ENCODE measurements around the gene CFAP100. TPM values are rescaled to one million over a fixed set of nuclear protein-coding genes. Genes with fewer than 3 reads are reported as not detected.

CFAP100 gene
- total RNA-seq, 1 donor from 2014 or later = not detected

DNA sequence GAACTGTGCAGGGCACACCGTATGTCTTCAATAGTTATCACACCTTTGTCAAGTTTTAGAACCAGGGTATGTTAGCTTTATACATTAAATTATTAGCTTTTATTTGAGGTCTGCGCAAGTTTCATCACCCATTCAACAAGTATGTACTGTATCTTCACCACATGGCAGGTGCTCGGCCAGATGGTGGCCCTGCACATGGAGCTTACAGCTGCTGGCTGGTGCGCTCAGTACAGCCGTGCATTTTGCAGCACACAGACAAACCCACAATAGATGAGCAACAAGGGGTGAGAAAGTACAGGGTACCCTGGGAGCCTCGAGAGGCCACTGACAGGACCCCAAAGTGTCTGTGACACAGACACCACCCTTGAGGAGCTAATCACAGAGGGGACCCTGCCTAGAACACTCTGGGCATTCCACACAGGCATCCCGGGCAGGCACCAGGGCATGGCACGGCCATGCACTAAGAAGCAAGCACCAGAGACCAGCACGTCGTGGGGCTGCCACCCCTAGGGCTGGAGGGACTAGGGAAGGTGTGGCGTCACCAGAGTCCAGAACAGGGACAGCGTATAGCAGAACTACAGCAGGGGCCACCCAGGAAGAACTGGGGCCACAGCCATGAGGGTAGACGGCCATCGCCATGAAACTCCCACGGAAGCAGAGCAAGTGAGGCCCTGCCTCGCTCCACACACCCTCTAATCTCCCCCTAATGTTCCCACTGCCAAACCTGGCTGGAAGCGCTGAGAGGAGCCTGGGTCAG, 53.6 kb downstream of the CFAP100 start:
- no peak overlapping the region for H3K27ac ChIP-seq (ENCODE audit: low read depth, low read length)
- H3K79me2 ChIP-seq (ENCODE audit: insufficient read depth, low read length) = peaks cover 4% of the 10 kb centered on the region
- no peaks in the 10 kb centered on the region for H3K4me1 ChIP-seq (ENCODE audit: insufficient read depth, low read length)
- H3K27me3 ChIP-seq (ENCODE audit: insufficient read depth, low read length) = no peaks in the 10 kb centered on the region
- FAIRE-seq (no peak), DNase-seq (ENCODE audit: low read depth) (no peak)
- H3K27me3 Mint-ChIP-seq (ENCODE audit: low read depth, unreplicated experiment) = no peaks in the 10 kb centered on the region
- no peak overlapping the region for H2AFZ ChIP-seq (ENCODE audit: low read depth, low read length)
- no peak overlapping the region for H3K27ac Mint-ChIP-seq (ENCODE audit: unreplicated experiment)
- TF ChIP-seq CTCF (IDR thresholded peaks at IDR 0.05; ENCODE audit: insufficient read depth, low read depth, low read length) (no peak), EZH2 (IDR thresholded peaks at IDR 0.05; ENCODE audit: insufficient read depth, low read length) (no peak)
- no peaks in the 10 kb centered on the region for H3K9me3 ChIP-seq (ENCODE audit: insufficient read depth, low read depth, low read length)
- H3K4me3 Mint-ChIP-seq (ENCODE audit: unreplicated experiment) = no peak overlapping the region
- H3K9ac ChIP-seq (ENCODE audit: low read length) = no peak overlapping the region
- peaks cover 6% of the 10 kb centered on the region for H3K36me3 ChIP-seq (ENCODE audit: insufficient read depth, low read length)
- H3K9me3 Mint-ChIP-seq (ENCODE audit: unreplicated experiment) = no peaks in the 10 kb centered on the region
- peaks cover 5% of the 10 kb centered on the region for H3K36me3 Mint-ChIP-seq (ENCODE audit: low read depth, unreplicated experiment)
- peaks cover 42% of the 10 kb centered on the region for H4K20me1 ChIP-seq (ENCODE audit: insufficient read depth, low read length)
- no peaks in the 10 kb centered on the region for H3K4me1 Mint-ChIP-seq (ENCODE audit: low read depth, unreplicated experiment)
- no peak overlapping the region for H3K4me2 ChIP-seq (ENCODE audit: low read length)
- H3K4me3 ChIP-seq (ENCODE audit: insufficient read depth, low read depth, low read length) = no peak overlapping the region

GRCh38 chr3:126448893-126449180, 54.1 kb downstream of the CFAP100 start:
- no peak for DNase-seq (ENCODE audit: low read depth)
- Histone ChIP-seq H3K4me3 (ENCODE audit: insufficient read depth, low read depth, low read length) (no peak overlapping the region), H2AFZ (ENCODE audit: low read depth, low read length) (no peak overlapping the region), H3K4me1 (ENCODE audit: insufficient read depth, low read length) (no peaks in the 10 kb centered on the region), H3K27me3 (ENCODE audit: insufficient read depth, low read length) (no peaks in the 10 kb centered on the region), H3K27ac (ENCODE audit: low read depth, low read length) (no peak overlapping the region), H3K4me2 (ENCODE audit: low read length) (no peak overlapping the region), H3K79me2 (ENCODE audit: insufficient read depth, low read length) (peaks cover 4% of the 10 kb centered on the region), H4K20me1 (ENCODE audit: insufficient read depth, low read length) (peaks cover 42% of the 10 kb centered on the region), H3K36me3 (ENCODE audit: insufficient read depth, low read length) (peaks cover 6% of the 10 kb centered on the region), H3K9me3 (ENCODE audit: insufficient read depth, low read depth, low read length) (no peaks in the 10 kb centered on the region), H3K9ac (ENCODE audit: low read length) (no peak overlapping the region)
- Mint-ChIP-seq H3K9me3 (ENCODE audit: unreplicated experiment) (no peaks in the 10 kb centered on the region), H3K36me3 (ENCODE audit: low read depth, unreplicated experiment) (peaks cover 5% of the 10 kb centered on the region), H3K27ac (ENCODE audit: unreplicated experiment) (no peak overlapping the region), H3K27me3 (ENCODE audit: low read depth, unreplicated experiment) (no peaks in the 10 kb centered on the region), H3K4me3 (ENCODE audit: unreplicated experiment) (no peak overlapping the region), H3K4me1 (ENCODE audit: low read depth, unreplicated experiment) (no peaks in the 10 kb centered on the region)
- FAIRE-seq = no peak
- TF ChIP-seq EZH2 (IDR thresholded peaks at IDR 0.05; ENCODE audit: insufficient read depth, low read length) (no peak), CTCF (IDR thresholded peaks at IDR 0.05; ENCODE audit: insufficient read depth, low read depth, low read length) (no peak)

GRCh38 chr3:126449621-126450051, 54.9 kb downstream of the CFAP100 start:
- no peaks in the 10 kb centered on the region for H3K27me3 Mint-ChIP-seq (ENCODE audit: low read depth, unreplicated experiment)
- peaks cover 9% of the 10 kb centered on the region for H3K36me3 ChIP-seq (ENCODE audit: insufficient read depth, low read length)

More at GRCh38 chr3:126449621-126450051, 54.9 kb downstream of the CFAP100 start:
- Histone ChIP-seq H3K9me3 (ENCODE audit: insufficient read depth, low read depth, low read length) (no peaks in the 10 kb centered on the region), H3K27ac (ENCODE audit: low read depth, low read length) (no peak overlapping the region), H3K9ac (ENCODE audit: low read length) (no peak overlapping the region), H3K79me2 (ENCODE audit: insufficient read depth, low read length) (peaks cover 4% of the 10 kb centered on the region), H3K27me3 (ENCODE audit: insufficient read depth, low read length) (no peaks in the 10 kb centered on the region), H3K4me1 (ENCODE audit: insufficient read depth, low read length) (no peaks in the 10 kb centered on the region), H3K4me3 (ENCODE audit: insufficient read depth, low read depth, low read length) (no peak overlapping the region), H4K20me1 (ENCODE audit: insufficient read depth, low read length) (peaks cover 46% of the 10 kb centered on the region), H3K4me2 (ENCODE audit: low read length) (no peak overlapping the region), H2AFZ (ENCODE audit: low read depth, low read length) (no peak overlapping the region)
- H3K36me3 Mint-ChIP-seq (ENCODE audit: low read depth, unreplicated experiment) = peaks cover 5% of the 10 kb centered on the region
- no peak for FAIRE-seq
- H3K9me3 Mint-ChIP-seq (ENCODE audit: unreplicated experiment) = no peaks in the 10 kb centered on the region
- no peak for DNase-seq (ENCODE audit: low read depth)
- no peak overlapping the region for H3K27ac Mint-ChIP-seq (ENCODE audit: unreplicated experiment)
- no peak for TF ChIP-seq EZH2 (IDR thresholded peaks at IDR 0.05; ENCODE audit: insufficient read depth, low read length)
- no peak overlapping the region for H3K4me3 Mint-ChIP-seq (ENCODE audit: unreplicated experiment)
- H3K4me1 Mint-ChIP-seq (ENCODE audit: low read depth, unreplicated experiment) = peaks cover 3% of the 10 kb centered on the region
